ENCODE data around the gene TMEM250.

DNA sequence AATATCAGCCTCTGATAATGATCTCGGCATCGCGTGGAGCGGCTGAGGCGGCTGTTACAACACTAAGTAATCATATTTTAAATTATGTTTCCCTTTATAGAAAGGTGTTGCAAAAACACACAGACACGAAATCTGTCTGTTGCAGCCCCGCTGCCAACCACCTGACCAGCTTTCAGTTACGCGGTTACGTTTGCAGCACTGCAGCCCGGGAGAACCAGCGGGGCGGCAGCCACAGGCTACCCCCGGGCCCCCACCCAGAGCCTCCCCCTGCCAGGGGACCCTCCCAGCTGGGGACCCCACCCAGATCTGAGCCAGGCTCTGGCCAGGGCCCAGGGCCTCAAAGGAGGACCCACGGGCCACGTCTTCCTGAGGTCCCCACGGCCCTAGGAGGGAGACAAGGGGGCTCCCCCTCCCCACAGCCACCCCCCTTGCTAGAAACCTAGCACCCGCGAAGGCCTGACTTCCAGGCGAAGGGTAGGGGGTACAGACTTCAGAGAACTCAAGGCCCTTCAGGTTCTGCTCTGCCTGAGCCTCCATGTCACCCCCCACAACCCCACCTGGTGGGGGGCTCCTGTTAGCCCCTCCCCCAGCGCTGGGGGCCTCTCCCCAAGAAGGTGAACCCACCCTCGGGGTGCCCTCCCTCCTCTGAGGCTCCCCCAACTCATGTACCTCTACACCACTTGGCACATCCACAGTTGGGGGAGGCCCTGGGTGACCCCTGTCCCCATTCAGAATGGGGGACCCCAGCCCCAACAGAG is 29.6 kb downstream of the TMEM250 start:
- TF ChIP-seq POLR2AphosphoS5 (IDR thresholded peaks at IDR 0.05; ENCODE audit: low read depth, low read length) (no peak), TAF1 (IDR thresholded peaks at IDR 0.05; ENCODE audit: borderline replicate concordance, low read depth, low read length) (no peak), POLR2A (IDR thresholded peaks at IDR 0.05; ENCODE audit: low read depth, low read length) (no peak)

Data from GM12892 (cell line).